NCI-H1092 treated with DMSO at 0.1 percent for 48 hours (cell line): ENCODE data around the gene ANTXRL.
A peak's percentile ranks its signal among the peaks of the same experiment; 100 is the strongest.
"Not testable (repeated sequence)": the region's sequence is repeated elsewhere in the genome, so short reads cannot be mapped to it uniquely, and the experiment has no call there.

ENCODE experiments used
- DNase-seq: peaks from one replicate; lab custom pipeline; 2025; lab: John Stamatoyannopoulos, UW

The ANTXRL gene

GRCh38 chr10:46273506-46274477, 13.0 kb upstream of the ANTXRL start:
- no peak for DNase-seq

DNA sequence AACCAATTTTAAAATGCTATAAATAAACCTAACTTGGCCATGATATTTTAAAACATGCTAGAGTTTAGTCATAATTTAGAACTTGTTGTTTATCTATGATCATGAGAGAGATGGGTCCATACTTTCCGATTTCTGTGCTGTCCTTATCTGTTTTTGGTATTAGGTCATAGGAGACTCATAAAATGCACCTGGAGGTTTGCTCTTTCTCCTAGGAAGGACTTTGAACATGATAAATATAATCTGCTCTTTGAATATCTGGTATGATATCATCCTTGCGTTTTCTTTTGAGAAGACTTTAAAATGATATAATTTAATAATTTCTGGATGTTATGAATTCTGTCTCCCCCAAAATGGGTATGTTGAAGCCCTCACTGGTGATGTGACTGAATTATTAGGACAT, 9.0 kb upstream of the ANTXRL start:
- no peak for DNase-seq

DNA sequence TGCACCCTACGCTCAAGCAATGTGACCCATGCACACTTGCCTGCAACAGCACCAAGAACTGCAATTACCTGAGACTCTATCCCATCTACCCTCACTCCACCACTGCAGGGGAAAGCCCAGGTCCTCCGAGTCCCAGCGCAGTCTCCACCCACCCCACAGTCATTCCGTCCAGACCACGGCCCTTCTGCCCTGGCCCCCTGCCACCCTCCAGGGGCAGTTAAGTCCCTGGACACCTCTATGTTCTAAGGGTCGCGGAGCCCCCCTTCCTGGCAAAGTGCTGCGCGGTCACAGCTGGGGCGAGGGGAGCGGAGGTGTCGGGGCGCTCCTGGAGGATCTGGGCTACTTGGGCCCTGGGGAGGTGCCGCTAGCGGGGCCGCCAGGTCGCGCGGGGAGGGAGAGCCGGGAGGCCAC, 4.4 kb upstream of the ANTXRL start:
- DNase-seq = not testable (repeated sequence)

- DNase-seq = no peak
Observed at GRCh38 chr10:46282842-46283574, 3.8 kb upstream of the ANTXRL start.

GRCh38 chr10:46283580-46284285, 3.1 kb upstream of the ANTXRL start:
- no peak for DNase-seq

DNA sequence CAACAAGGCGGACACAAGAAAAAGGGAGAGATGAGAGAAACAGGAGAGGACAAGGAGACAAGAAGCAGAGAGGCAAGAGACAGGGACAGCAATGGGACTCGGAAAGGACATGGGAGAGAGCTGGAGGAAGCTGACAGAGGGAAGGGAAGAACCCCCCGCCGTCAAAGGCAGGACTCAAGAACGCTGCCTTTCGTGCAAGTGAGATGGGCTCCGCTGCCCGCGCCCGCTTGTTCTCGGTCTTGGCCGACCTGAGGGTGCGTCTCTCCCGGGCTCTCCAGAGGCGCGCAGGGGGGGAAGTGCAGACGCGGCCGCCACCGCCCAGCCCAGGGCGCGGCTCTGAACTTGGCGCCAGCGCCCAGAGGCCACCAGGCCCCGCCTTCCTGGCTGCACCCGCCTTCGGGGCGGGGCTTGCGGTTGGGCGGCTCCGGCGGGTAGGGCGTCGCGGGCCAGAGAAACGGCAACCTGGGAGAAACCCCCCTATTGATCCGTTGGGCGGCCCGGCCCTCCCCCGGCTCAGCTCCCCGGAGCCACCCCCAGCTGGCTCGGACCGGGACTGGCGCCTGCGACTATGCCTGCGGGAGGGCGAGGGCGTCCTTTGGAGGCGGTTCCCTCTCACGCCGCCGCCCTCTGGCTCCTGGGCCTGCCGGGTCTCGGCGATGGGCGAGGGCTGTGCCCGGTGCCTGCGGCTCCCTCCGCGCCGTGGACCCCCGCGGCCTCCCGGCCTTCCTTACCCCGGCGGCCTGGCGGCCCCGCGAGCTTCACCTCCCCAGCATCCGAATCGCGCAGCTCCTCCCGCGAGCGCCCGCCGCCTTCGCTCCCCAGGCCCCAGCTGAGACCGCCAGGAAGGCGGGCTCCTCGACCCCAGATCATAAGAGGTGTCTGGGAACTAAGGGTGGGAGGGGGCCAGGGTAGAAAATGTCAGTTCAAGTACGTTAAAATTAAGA, 2.2 kb upstream of the ANTXRL start:
- peak; percentile 43 for DNase-seq

GRCh38 chr10:46285300-46285699, 1.5 kb upstream of the ANTXRL start:
- DNase-seq = no peak

DNA sequence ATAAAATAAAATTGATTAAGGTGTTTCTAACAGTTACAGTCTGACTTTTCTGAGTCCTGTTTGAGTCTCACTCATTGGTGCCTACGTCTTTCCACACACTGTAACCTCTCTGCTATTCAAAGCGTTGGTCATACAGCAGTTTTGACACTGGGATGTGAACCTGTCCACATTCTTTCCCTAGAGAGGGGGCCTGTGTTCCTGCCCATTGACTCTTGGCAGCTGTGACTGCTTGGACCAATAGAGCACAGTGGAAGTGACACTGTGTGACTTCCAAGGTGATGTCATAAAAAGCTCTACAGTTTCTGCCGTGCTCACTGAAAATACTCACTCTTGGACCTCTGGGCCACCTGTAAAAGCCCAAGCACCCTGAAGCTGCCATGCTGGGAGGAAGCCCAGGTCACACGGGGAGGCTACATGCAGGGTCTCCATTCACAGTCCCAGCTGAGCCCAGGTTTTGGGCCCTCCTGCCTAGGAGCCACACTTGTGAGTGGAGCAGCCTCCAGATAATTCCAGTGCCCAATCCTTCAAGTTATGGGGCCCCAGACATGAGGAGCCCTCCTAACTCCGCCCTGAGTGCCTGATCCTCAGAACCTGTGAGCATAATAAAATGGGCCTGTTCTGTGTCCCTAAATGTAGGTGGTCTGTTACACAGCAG, 704 bp upstream of the ANTXRL start:
- DNase-seq = no peak

DNA sequence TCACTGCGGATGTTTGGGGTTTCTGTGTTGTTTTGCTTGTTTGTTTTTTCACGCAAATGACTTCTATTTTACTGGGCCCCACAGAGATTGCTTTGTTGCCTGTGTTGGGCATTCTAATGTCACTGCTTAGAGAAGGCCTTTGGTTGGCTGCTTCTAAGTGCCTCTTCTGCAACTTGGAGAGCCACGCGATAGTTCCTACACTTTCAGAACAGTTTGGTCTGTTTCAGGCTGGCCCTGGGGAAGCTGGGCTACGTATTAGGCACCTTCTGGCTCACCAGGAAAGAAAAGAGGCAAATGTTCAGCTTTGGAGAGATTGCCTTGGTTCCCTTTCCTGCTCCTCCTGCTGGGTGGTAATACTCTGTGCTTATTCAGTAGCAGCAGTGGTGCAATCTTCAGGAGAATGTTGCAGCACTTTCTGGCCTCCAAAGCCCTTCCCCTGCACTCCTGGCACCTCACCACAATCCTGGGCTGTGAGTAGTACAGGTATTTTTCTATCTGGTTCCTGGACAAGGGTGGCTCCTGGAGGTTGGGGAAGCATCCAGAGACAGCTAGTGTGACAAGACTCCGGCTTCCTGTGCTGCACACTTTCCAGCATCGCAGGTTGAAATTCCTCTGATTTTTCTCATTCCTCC, 1.2 kb downstream of the ANTXRL start:
- DNase-seq = no peak

- no peak for DNase-seq
Observed at GRCh38 chr10:46288601-46289206, 1.9 kb downstream of the ANTXRL start.

- no peak for DNase-seq
Observed at GRCh38 chr10:46289209-46289810, 2.5 kb downstream of the ANTXRL start.

DNA sequence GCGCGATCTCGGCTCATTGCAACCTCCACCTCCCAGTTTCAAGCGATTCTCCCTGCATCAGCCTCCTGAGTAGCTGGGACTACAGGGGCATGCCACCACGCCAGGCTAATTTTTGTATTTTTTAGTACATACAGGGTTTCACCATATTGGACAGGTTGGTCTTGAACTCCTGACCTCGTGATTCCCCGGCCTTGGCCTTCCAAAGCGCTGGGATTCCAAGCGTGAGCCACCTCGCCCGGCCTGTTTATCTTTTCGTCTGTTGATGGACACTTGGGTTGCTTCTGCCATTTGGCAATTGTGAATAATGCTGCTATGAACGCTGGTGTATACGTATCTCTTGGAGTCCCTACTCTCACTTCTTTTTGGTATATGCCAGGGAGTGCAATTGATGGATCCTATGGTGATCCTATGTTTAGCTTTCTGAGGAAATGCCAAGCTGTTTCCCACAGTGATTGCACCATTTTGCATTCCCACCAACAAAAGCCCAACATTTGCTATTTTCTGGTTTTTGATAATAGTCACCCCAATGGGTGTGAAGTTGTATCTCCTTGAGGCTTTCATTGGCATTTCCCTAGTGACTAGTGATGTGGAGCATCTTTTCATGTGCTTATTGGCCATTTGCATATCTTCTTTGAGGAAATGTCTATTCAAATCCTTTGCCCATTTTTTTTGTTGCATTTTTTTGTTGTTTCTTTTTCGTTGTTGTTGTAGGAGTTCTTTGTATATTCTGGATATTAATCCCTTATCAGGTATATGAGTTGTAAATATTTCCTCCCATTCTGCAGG, 3.5 kb downstream of the ANTXRL start:
- no peak for DNase-seq

DNA sequence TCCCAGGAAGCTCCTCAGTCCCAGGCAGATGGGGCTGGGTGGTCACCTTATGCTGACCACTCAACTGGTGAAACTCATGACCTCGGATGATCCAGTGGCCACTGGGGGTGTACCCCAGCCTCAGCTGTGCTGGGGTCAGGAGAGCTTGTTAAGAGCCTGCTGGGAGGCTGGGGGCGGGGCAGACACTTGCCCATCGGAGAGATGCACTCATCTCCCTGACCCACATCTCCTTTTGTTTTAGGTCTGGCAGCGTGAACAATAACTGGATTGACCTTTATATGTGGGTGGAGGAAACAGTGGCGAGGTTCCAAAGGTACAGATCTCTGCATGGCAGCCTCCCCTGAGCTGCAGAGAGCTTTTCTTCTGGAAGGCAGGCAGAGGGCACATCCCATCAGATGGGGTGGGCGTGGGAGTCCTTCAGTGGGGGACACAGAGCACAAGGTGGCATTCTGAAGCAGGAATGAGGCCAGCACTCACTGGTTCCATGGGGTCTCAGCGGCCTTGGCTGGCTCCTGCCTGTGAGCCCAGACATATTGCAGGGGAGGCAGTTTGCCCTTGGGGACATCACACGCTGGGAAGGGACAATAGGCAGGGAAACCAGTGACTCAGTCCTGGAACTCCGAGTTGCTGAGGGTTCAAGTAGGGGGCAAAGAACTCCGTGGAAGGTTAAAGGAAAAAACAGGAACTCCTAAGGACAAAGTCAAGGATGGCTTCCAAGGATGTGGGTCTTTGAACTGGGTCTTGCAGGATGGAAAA, 5.2 kb downstream of the ANTXRL start:
- DNase-seq = no peak

DNA sequence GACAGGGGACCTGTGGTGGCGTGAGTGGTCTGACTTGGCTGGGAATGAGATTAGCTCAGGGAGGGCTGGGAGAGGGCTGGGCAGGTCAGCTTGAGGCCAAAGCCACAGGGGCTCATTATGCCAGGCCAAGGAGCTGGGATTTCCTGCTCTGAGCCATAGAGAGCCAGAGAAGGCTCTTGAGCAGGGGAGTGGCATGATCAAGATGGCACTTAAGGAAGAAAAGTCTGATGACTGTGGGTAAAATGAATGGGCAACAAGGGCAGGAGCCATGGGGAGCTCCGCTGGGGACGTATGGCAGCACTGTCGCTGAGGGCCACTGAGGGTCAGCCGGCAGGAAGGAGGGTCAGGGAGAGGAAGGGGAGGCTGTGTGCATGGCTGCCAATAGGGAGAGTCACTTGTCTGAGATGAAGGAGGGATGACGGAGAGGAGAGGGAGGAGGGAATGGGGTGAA, 5.8 kb downstream of the ANTXRL start:
- no peak for DNase-seq

DNA sequence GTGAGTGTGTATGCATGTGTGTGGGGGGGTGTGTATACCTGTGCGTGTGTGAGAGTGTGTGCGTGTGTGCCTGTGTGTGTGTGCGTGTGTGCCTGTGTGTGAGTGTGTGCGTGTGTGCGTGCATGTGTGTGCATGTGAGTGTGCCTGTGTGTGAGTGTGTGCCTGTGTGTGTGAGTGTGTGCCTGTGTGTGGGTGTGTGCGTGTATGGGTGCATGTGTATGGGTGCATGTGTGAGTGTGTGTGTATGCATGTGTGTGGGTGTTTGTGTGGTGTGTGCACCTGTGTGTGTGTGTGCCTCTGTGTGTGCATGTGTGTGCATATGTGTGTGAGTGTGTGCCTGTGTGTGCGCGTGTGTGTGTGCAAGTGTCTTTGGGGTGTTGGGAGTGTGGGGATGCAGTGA, 6.4 kb downstream of the ANTXRL start:
- DNase-seq = no peak

DNA sequence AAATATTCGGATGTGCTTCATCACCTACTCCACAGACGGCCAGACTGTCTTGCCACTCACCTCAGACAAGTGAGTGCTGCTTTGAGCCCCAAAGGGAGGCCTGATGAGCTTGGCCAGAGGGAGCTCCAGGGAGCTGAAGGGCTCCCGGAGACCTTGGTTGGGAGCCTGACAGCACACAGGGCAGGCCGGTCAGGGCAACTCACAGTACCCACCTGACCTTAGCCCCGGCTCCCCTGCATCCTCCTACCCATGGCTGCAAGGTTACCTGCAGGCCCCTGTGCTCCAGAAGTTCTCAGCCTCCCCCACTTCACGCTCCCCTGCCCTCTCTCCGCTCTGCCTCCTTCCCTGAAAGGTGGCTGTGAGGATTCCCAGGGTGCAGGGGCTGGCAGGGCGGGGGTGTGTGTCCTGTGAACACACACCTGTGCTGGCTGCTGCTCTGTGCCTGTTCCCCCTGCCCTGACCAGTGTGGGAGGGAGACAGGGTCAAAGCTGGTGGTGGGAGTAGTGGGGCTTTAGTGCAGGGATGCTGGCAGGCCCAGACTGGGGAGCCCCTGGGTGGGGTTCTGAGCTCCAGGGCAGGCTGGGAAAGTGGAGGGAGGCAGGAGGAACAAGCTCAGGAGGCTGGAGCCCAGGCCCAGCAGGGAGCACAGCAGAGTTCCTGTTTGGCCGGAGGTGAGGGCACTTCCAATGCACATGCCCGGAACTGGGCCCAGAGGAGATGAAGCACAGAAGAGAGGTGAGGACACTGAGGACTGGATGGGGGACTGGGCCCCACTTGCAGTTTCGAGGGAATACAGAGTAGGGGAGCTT, 7.2 kb downstream of the ANTXRL start:
- no peak for DNase-seq

GRCh38 chr10:46294641-46295220, 7.9 kb downstream of the ANTXRL start:
- DNase-seq = no peak
